Ovary (tissue), 9 donors: ENCODE data around the gene TLR2. TPM values are rescaled to one million over a fixed set of nuclear protein-coding genes. Genes with fewer than 3 reads are reported as not detected.

Experiments used
- DNase-seq, 5 donors: peaks; one replicate each; pipeline ENCODE4 v3.0.0-alpha.2; 2019 to 2020
- H3K27ac ChIP-seq, 2 donors: fragments of 200-600 bp; one replicate each; pipeline versions ENCODE4 v1.5.1 to v1.8.0; 2019 to 2022
- H3K27me3 ChIP-seq: fragments of 200-600 bp; one replicate; pipeline ENCODE4 v1.8.0; 2022
- H3K36me3 ChIP-seq: fragments of 200-600 bp; sonication (generic); one replicate; pipeline ENCODE4 v1.5.1; 2019
- H3K4me1 ChIP-seq: one replicate; pipeline ENCODE4 v1.8.1; 2013; ENCODE audit warnings: mild to moderate bottlenecking, moderate library complexity; ENCODE audit not compliant: insufficient read depth
- H3K4me3 ChIP-seq: fragments of 200-600 bp; sonication (generic); one replicate; pipeline ENCODE4 v1.5.1; 2017
- H3K9me3 ChIP-seq, 2 donors: fragments of 200-600 bp in 1 of 2; sonication (generic) in 1 of 2; one replicate each; pipeline versions ENCODE4 v1.5.1 to v1.8.1; 2013 to 2019; ENCODE audit warnings: mild to moderate bottlenecking in 1 of 2, moderate library complexity in 1 of 2
- CTCF ChIP-seq, 3 donors: fragments of 450-650 bp in 2 of 3; fragments of 200-600 bp in 1 of 3; IDR thresholded peaks; one replicate each; pipeline versions ENCODE4 v1.5.1 to v1.8.0; 2016 to 2022; ENCODE audit warnings: antibody characterized with exemption in 3 of 3, mild to moderate bottlenecking in 1 of 3
- EP300 ChIP-seq: sonication (generic); formaldehyde crosslinking; IDR thresholded peaks from one replicate; pipeline ENCODE4 v1.6.1; 2017; ENCODE audit warnings: antibody characterized with exemption
- POLR2A ChIP-seq: fragments of 450-650 bp; IDR thresholded peaks from one replicate; pipeline ENCODE4 v1.6.1; 2017; ENCODE audit warnings: antibody characterized with exemption, mild to moderate bottlenecking, moderate library complexity
- WGBS, 3 donors: extraction: QIAGEN DNeasy Blood & Tissue Kit in 1 of 3; methylation state at CpG; one replicate each; pipeline versions ENCODE4 v1.1.5 to v1.1.7; 2013 to 2017; 5-methylcytosine and 5-hydroxymethylcytosine counted together
- intact Hi-C, 4 donors: fragments of 100-400 bp; cut with DNase I; formaldehyde crosslinking; loops; one replicate each; pipeline versions ENCODE4 v1.11.0 to v1.15.1; 2022 to 2023
- polyA plus RNA-seq, 2 donors: library from polyadenylated mRNA; stranded (reverse); fragments of 200-250 nt in 1 of 2; fragments of 350-450 nt in 1 of 2; fragmentation: Illumina TruSeq in 1 of 2; extraction: RNeasy Lipid Tissue Mini Kit (QIAGEN cat#74804) in 1 of 2; gene quantifications; one replicate each; pipeline ENCODE4 v1.2.3, GENCODE V29; 2013 to 2014
- total RNA-seq, 7 donors: library from RNA; depleted of rRNA in 2 of 7; stranded (reverse); fragments of >200 nt in 2 of 7; fragmentation: NEBNext Ultra II Directional in 3 of 7; extraction: Animal tissue kit (Norgen Biotek cat#: 25700) in 3 of 7; gene quantifications; one replicate each; pipeline versions ENCODE4 v1.1.0 to v1.2.4, GENCODE V29; 2016 to 2023
- donor health status: DM: no; HTN: no; CAD: no; lungs with moderate emphysema.
- donor health status: DM: no; HTN: no; CAD: no.
- donor health status: Bipolar disorder and iron deficiency.
- donor health status: DM: yes; HTN: yes; CAD: no.
- donor health status: DM: no; HTN: no; CAD: no.
- donor health status: DM: yes; HTN: yes; CAD: no.

The TLR2 gene
- total and polyA plus RNA-seq, 9 donors = 2.0 to 17.9 (median 9.3) TPM

- TF ChIP-seq POLR2A (no peak), CTCF (IDR thresholded peaks at IDR 0.05) (no peak), EP300 (no peak)
- intact Hi-C loops = no loop called here
- no peak overlapping the region for H3K4me3 ChIP-seq
- no peaks in the 10 kb centered on the region for H3K9me3 ChIP-seq
- WGBS, 3 donors = 38 to 56% (median 50%) methylated on average over 4 of the region's 4 CpGs
- H3K36me3 ChIP-seq = no peaks in the 10 kb centered on the region
- no peaks in the 10 kb centered on the region for H3K4me1 ChIP-seq
- DNase-seq = no peak
- H3K27ac ChIP-seq = no peak overlapping the region
- no peaks in the 10 kb centered on the region for H3K27me3 ChIP-seq
These were observed 36.1 kb upstream of the TLR2 start for GRCh38 chr4:153647975-153648374.

DNA sequence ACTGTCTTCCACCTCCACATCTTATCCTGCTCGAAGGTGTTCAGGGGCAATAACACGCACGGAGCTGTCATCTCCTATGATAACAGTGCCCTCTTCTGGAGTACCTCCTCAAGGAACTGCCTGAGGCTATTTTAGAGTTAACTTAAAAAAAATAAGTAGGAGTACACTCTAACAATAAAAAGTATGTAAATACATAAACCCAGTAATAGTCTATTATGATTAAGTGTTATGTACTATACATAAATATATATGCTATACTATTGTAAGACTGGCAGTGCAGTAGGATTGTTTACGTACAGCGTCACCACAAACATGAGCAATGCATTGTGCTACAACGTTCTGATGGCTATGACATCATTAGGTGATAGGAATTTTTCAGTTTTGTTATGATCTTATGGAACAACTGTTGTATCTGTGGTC lies 34.5 kb upstream of the TLR2 start:
- intact Hi-C loops = no loop called here
- Histone ChIP-seq H3K27me3 (no peaks in the 10 kb centered on the region), H3K27ac (no peak overlapping the region), H3K4me1 (no peaks in the 10 kb centered on the region), H3K9me3 (no peaks in the 10 kb centered on the region), H3K36me3 (no peaks in the 10 kb centered on the region), H3K4me3 (no peak overlapping the region)
- DNase-seq = no peak
- TF ChIP-seq EP300 (no peak), CTCF (IDR thresholded peaks at IDR 0.05) (no peak), POLR2A (no peak)
- WGBS, 3 donors = 31 to 45% (median 39%) methylated on average over 6 of the region's 6 CpGs

DNA sequence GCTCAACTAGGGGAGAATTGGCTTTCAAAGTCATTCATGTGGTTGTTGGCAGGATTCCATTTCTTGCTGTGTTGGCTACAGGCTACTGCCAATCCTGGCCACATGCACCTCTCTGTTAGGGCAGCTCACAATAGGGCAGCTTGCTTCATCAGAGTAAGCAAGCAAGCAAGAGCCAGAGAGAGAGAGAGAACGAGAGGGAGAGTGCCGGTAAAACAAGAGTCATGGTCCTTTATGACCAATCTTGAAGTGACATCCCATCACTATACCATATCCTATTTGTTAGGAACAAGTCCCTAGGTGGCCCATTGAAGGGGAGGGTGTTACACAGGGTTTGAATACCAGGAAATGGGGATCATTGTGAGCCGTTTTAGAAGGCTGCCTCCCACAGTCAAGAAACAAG lies 33.0 kb upstream of the TLR2 start:
- no peak for DNase-seq
- no peak overlapping the region for H3K27ac ChIP-seq
- 58 to 66% (median 63%) methylated on average over 3 of the region's 3 CpGs for WGBS, 3 donors
- no peaks in the 10 kb centered on the region for H3K27me3 ChIP-seq
- intact Hi-C loops = no loop called here
- no peaks in the 10 kb centered on the region for H3K9me3 ChIP-seq
- no peak overlapping the region for H3K4me3 ChIP-seq
- TF ChIP-seq CTCF (IDR thresholded peaks at IDR 0.05) (no peak), EP300 (no peak), POLR2A (no peak)
- H3K36me3 ChIP-seq = no peaks in the 10 kb centered on the region
- H3K4me1 ChIP-seq = no peaks in the 10 kb centered on the region

- WGBS, 3 donors = 63 to 69% (median 65%) methylated on average over 5 of the region's 5 CpGs
- no peak for DNase-seq
- Histone ChIP-seq H3K27ac (no peak overlapping the region), H3K4me1 (no peaks in the 10 kb centered on the region), H3K4me3 (no peak overlapping the region), H3K36me3 (no peaks in the 10 kb centered on the region), H3K27me3 (no peaks in the 10 kb centered on the region), H3K9me3 (no peaks in the 10 kb centered on the region)
- intact Hi-C loops = no loop called here
- TF ChIP-seq POLR2A (no peak), EP300 (no peak), CTCF (IDR thresholded peaks at IDR 0.05) (no peak)
These were observed 32.5 kb upstream of the TLR2 start for GRCh38 chr4:153651587-153651986.
